ENCODE measurements around the gene CSF2.
"Not testable (repeated sequence)": the region's sequence is repeated elsewhere in the genome, so short reads cannot be mapped to it uniquely, and the experiment has no call there.

The CSF2 gene

DNA sequence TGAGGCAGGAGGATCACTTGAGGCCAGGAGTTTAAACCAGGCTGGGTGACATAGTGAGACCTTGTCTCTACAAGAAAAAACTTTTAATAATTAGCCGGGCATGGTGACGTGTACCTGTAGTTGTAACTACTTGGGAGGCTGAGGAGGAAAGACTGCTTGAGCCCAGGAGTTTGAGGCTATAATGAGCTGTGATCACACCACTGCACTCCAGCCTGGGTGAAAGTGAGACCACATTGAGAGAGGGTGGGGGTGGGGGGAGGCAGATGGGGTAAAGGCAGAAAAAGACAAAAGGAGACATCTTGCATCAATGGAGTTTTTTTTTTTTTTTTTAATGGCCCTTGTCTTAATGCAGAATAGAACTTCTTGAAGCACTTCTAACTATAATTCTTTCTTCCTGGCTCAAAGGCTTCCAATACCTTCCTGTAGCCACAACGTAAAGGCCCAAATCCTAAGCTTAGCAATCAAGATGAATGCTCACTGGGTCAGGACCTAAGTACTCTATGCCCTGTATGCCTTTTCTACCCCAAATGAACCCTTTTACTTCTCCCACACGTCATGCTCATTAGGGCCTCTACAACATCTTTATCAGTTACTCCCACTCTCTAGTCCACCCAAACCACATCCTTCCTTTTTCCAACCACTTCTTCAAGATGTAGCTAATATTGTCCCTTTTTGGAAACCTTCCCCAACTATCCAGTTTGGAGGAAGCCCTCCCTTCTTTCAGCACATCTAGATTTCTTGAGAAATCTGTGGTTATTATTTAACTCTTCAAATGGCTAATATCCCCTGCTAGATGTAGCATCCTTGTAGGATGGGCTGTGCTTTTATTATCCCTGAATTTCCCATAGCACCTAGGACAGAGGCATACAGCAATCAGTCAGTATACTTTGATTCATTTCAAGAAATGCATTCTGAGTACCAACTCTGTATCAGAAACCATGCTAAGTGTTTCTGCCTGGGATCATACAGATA, 40.8 kb downstream of the CSF2 start:
- DNase-seq: no peak

DNA sequence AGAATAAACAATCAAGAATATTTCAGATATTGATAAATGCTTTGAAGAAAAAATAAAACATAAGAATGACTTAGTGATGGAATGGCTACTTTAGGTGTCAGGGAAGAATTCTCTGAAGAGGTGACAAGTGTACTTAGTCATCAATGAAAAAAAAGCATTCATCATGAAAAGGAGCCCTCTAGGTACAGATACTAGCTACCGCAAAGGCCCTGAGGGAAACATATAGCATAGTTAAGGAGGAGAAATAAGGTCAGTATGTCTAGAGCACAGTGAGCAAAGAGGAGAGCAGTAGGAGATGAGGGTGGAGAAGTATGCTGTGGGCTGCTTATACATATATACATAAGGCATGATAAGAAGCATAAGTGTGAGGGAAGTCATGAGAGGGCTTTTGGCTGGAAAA, 41.8 kb downstream of the CSF2 start:
- DNase-seq: no peak

DNA sequence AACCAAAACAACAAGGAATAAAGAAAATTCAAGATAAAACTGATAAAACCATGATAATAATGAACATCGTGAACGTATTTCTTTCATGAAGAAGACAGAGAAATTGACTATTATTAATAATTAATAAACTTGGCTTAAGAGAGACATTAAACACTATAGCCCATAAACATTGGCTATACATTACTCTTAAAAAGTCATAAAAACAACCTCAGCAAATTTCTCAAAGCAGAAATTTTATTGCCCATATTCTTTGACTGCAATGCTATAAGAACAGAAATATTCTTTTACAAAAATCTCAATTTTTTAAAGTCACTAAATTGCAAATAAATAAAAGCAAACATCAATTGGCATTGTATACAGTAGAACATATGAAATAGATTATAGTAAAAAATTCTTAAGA, 42.5 kb downstream of the CSF2 start:
- DNase-seq: no peak

DNA sequence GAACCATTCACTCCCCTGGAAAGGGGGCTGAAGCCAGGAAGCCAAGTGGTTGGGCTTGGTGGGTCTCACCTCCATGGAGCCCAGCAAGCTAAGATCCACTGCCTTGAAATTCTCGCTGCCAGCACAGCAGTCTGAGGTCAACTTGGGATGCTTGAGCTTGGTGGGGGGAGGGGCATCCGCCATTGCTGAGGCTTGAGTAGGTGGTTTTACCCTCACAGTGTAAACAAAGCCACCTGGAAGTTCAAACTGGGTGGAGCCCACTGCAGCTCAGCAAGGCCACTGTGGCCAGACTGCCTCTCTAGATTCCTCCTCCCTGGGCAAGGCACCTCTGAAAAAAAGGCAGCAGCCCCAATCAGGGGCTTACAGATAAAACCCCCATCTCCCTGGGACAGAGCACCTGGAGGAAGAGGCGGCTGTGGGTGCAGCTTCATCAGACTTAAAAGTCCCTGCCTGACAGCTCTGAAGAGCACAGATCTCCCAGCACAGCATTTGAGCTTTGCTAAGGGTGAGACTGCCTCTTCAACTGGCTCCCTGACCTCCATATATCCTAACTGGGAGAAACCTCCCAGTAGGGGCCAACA, 43.4 kb downstream of the CSF2 start:
- not testable (repeated sequence) for DNase-seq

DNA sequence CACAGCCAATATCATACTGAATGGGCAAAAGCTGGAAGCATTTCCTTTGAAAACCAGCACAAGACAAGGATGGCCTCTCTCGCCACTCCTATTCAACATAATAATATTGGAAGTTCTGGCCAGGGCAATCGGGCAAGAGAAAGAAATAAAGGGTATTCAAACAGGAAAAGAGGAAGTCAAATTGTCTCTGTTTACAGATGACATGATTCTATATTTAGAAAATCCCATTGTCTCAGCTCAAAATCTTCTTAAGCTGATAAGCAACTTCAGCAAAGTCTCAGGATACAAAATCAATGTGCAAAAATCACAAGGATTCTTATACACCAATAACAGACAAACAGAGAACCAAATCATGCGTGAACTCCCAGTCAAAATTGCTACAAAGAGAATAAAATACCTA, 47.1 kb downstream of the CSF2 start:
- DNase-seq: not testable (repeated sequence)

DNA sequence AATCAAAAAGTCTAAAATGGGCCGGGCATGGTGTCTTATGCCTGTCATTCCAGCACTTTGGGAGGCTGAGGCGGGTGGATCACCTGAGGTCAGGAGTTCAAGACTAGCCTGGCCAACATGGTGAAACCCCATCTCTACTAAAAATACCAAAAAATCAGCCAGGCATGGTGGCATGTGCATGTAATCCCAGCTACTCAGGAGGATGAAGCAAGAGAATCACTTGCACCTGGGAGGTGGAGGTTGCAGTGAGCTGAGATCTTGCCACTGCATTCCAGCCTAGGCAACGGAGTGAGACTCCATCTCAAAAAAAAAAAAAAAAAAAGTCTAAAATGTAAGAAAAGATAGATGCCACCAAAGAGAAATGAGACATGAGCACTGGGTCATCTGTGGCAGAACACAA, 49.4 kb downstream of the CSF2 start:
- DNase-seq: not testable (repeated sequence)

DNA sequence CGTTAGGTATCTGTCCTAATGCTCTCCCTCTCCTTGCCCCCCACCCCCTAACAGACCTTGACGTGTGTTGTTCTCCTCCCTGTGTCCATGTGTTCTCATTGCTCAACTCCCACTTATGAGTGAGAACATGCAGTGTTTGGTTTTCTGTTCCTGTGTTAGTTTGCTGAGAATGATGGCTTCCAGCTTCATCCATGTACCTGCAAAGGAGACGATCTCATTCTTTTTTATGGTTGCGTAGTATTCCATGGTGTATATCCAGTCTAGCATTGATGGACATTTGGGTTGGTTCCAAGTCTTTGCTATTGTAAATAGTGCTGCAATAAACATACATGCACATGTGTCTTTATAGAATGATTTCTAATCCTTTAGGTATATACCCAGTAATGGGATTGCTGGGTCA, 50.0 kb downstream of the CSF2 start:
- not testable (repeated sequence) for DNase-seq
